ENCODE measurements around the gene CLTCL1. TPM values are rescaled to one million over a fixed set of nuclear protein-coding genes. Genes with fewer than 3 reads are reported as not detected.

CLTCL1 gene
- total and polyA plus RNA-seq, 9 of the 15 experiments (the other 6 are each of a cell fraction or from before 2014, with no cell fraction given) = 1.1 to 11.7 (median 5.0) TPM

DNA sequence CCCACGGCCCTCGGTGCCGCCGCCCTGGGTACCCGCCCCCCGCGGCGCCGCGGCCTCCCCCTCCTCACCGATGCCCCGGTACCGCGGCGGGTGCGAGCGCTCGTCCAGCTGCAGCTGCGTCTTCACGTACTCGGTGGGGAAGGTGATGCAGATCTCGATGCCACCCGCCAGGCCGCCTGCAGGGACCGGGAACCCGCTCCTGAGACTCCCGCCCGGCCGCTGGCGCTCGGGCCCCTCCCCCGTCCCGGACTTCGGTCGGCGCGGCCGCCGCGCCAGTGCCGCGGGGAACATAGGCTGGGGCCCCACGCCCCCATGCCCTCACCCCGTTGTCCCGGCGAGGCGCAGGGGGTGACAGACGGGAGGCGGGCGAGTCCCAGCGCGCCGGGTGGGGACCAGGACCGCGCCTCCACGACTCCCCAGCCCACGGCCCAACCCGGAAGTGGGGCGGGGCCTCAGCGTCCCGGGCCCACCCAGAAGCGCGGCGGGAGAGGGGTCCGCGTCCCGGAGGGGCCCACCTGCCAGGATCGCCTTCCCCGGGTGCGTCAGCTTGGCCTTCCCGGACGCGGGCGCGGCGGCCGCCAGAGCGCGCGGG, 113.4 kb downstream of the CLTCL1 start (continued):
- TF ChIP-seq ZFP36 (IDR thresholded peaks at IDR 0.05; ENCODE audit: low read depth, low read length, partially characterized antibody) (no peak), RBM14 (IDR thresholded peaks at IDR 0.05; ENCODE audit: borderline replicate concordance, insufficient read depth, low read depth, low read length) (no peak), ZC3H8 (IDR thresholded peaks at IDR 0.05) (no peak), ZFP1 (CRISPR knock-in tag; IDR thresholded peaks at IDR 0.05) (peak; percentile 50; the same call in 1 of the 2 replicates), OTX1 (CRISPR knock-in tag; IDR thresholded peaks at IDR 0.05) (peak; percentile 21; the same call in 1 of the 2 replicates), ZNF830 (CRISPR knock-in tag; IDR thresholded peaks at IDR 0.05) (no peak), DDX20 (tag; IDR thresholded peaks at IDR 0.05; ENCODE audit: low read depth) (no peak), BRD4 (IDR thresholded peaks at IDR 0.05) (peak; percentile 57; the same call in 1 of the 2 replicates), RAD21 (CRISPR knock-in tag; conservative IDR thresholded peaks at IDR 0.05 in 1 of 2, IDR thresholded peaks at IDR 0.05 in 1 of 2) (peak in 1 of 2 experiments; percentile 10; a peak in 2 of 4 replicates)
- TF ChIP-seq, protein P1, sequence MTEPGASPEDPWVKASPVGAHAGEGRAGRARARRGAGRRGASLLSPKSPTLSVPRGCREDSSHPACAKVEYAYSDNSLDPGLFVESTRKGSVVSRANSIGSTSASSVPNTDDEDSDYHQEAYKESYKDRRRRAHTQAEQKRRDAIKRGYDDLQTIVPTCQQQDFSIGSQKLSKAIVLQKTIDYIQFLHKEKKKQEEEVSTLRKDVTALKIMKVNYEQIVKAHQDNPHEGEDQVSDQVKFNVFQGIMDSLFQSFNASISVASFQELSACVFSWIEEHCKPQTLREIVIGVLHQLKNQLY (CRISPR knock-in tag; conservative IDR thresholded peaks at IDR 0.05) = peak; percentile 88 to 89; a peak in 3 of 4 replicates
- TF ChIP-seq, protein P2, sequence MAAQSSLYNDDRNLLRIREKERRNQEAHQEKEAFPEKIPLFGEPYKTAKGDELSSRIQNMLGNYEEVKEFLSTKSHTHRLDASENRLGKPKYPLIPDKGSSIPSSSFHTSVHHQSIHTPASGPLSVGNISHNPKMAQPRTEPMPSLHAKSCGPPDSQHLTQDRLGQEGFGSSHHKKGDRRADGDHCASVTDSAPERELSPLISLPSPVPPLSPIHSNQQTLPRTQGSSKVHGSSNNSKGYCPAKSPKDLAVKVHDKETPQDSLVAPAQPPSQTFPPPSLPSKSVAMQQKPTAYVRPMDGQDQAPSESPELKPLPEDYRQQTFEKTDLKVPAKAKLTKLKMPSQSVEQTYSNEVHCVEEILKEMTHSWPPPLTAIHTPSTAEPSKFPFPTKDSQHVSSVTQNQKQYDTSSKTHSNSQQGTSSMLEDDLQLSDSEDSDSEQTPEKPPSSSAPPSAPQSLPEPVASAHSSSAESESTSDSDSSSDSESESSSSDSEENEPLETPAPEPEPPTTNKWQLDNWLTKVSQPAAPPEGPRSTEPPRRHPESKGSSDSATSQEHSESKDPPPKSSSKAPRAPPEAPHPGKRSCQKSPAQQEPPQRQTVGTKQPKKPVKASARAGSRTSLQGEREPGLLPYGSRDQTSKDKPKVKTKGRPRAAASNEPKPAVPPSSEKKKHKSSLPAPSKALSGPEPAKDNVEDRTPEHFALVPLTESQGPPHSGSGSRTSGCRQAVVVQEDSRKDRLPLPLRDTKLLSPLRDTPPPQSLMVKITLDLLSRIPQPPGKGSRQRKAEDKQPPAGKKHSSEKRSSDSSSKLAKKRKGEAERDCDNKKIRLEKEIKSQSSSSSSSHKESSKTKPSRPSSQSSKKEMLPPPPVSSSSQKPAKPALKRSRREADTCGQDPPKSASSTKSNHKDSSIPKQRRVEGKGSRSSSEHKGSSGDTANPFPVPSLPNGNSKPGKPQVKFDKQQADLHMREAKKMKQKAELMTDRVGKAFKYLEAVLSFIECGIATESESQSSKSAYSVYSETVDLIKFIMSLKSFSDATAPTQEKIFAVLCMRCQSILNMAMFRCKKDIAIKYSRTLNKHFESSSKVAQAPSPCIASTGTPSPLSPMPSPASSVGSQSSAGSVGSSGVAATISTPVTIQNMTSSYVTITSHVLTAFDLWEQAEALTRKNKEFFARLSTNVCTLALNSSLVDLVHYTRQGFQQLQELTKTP (IDR thresholded peaks at IDR 0.05; ENCODE audit: low read depth in 1 of 2, partially characterized antibody in 2 of 2) = no peak
